B cell (primary cell): ENCODE results near the gene GRIP1. TPM values are rescaled to one million over a fixed set of nuclear protein-coding genes. Genes with fewer than 3 reads are reported as not detected.

Experiments
- ATAC-seq: fragments of 200-7000 bp; cut with Tn5 transposase; one replicate; pipeline ENCODE4 v1.10.0; 2021; ENCODE audit warnings: low read depth, mild to moderate bottlenecking, moderate number of reproducible peaks, moderate library complexity
- CTCF ChIA-PET: fragments of 350-600 bp; sonication (Branson Sonifier 250); formaldehyde crosslinking; loops from one replicate; lab custom pipeline; 2021; ENCODE audit warnings: antibody characterized with exemption, inconsistent platforms; lab: Charles Lee
- POLR2A ChIA-PET: fragments of 350-600 bp; sonication (Branson Sonifier 250); formaldehyde crosslinking; loops from one replicate; lab custom pipeline; 2021; ENCODE audit warnings: antibody characterized with exemption; lab: Charles Lee
- DNase-seq: peaks from one replicate; pipeline ENCODE4 v3.0.0; 2013
- H2AFZ ChIP-seq: 2 replicates; pipeline ENCODE4 v1.6.1; 2012; ENCODE audit warnings: mild to moderate bottlenecking, low read depth, low read length; ENCODE audit not compliant: insufficient read depth, poor library complexity, severe bottlenecking
- H3K27ac ChIP-seq, 2 donors: 1 replicate in 1 of 2; 2 replicates in 1 of 2; pipeline ENCODE4 v1.5.1; 2012 to 2013; ENCODE audit warnings: low read length in 2 of 2, mild to moderate bottlenecking in 2 of 2, moderate library complexity in 1 of 2
- H3K27me3 ChIP-seq, 4 experiments: fragments of 200-600 bp in 1 of 4; sonication (generic) in 1 of 4; replicated peaks in 1 of 4; 1 replicate in 2 of 4; 2 replicates in 2 of 4; pipeline versions ENCODE4 v1.6.1 to v1.7.0; 2013 to 2016; ENCODE audit warnings: low read length in 3 of 4, mild to moderate bottlenecking in 2 of 4, mixed read lengths in 1 of 4, moderate library complexity in 1 of 4; ENCODE audit not compliant: insufficient read depth in 4 of 4, control insufficient read depth in 3 of 4; ENCODE audit errors: control extremely low read depth in 1 of 4
- H3K36me3 ChIP-seq, 2 experiments: replicated peaks in 1 of 2; 1 replicate in 1 of 2; 2 replicates in 1 of 2; pipeline versions ENCODE4 v1.6.1 to v1.7.1; 2013; ENCODE audit warnings: low read length in 1 of 2; ENCODE audit not compliant: insufficient read depth in 2 of 2, control insufficient read depth in 1 of 2; ENCODE audit errors: control extremely low read depth in 1 of 2, extremely low read depth in 1 of 2
- H3K4me1 ChIP-seq, 2 donors: fragments of 200-600 bp in 1 of 2; sonication (generic) in 1 of 2; 1 replicate in 1 of 2; 2 replicates in 1 of 2; pipeline versions ENCODE4 v1.5.1 to v1.6.1; 2013 to 2017; ENCODE audit warnings: low read length in 2 of 2; ENCODE audit not compliant: control insufficient read depth in 2 of 2, insufficient read depth in 2 of 2
- H3K4me2 ChIP-seq: replicated peaks from 2 replicates; pipeline ENCODE3; 2012; ENCODE audit warnings: mild to moderate bottlenecking, low read depth, low read length; ENCODE audit not compliant: poor library complexity, severe bottlenecking
- H3K4me3 ChIP-seq, 5 experiments: fragments of 200-600 bp in 1 of 5; sonication (generic) in 1 of 5; 1 replicate in 3 of 5; 2 replicates in 2 of 5; pipeline versions ENCODE4 v1.5.1 to v1.7.0; 2011 to 2016; ENCODE audit warnings: low read length in 4 of 5, mild to moderate bottlenecking in 4 of 5, low read depth in 2 of 5, control low read depth in 1 of 5, moderate library complexity in 1 of 5; ENCODE audit not compliant: insufficient read depth in 1 of 5; ENCODE audit errors: control extremely low read depth in 1 of 5, extremely low read depth in 1 of 5
- H3K79me2 ChIP-seq: fragments of 200-600 bp; sonication (generic); one replicate; pipeline ENCODE4 v1.6.0; 2016; ENCODE audit warnings: low read length; ENCODE audit not compliant: control insufficient read depth, insufficient read depth
- H3K9ac ChIP-seq: fragments of 200-600 bp; sonication (generic); 2 replicates; pipeline ENCODE4 v1.6.1; 2017; ENCODE audit warnings: mild to moderate bottlenecking, low read length, moderate library complexity
- H3K9me3 ChIP-seq, 3 donors: one replicate each; pipeline versions ENCODE4 v1.6.1 to v1.7.1; 2013; ENCODE audit warnings: low read length in 2 of 3; ENCODE audit not compliant: control insufficient read depth in 2 of 3, insufficient read depth in 1 of 3; ENCODE audit errors: control extremely low read depth in 1 of 3
- H4K20me1 ChIP-seq: 2 replicates; pipeline ENCODE4 v1.6.0; 2012; ENCODE audit warnings: mild to moderate bottlenecking, low read length; ENCODE audit not compliant: insufficient read depth, control insufficient read depth, poor library complexity, severe bottlenecking
- H3K27ac Mint-ChIP-seq: one replicate; pipeline ENCODE4 v1.8.0; 2021; ENCODE audit warnings: mixed read lengths
- H3K27me3 Mint-ChIP-seq: one replicate; pipeline ENCODE4 v1.8.0; 2021; ENCODE audit warnings: mixed read lengths
- H3K4me1 Mint-ChIP-seq: one replicate; pipeline ENCODE4 v1.8.0; 2021; ENCODE audit warnings: mixed read lengths
- H3K4me3 Mint-ChIP-seq: one replicate; pipeline ENCODE4 v1.8.0; 2021; ENCODE audit warnings: mixed read lengths
- H3K9me3 Mint-ChIP-seq: one replicate; pipeline ENCODE4 v1.8.0; 2022; ENCODE audit warnings: mixed read lengths; ENCODE audit not compliant: insufficient read depth
- EZH2 ChIP-seq: IDR thresholded peaks from 2 replicates; pipeline ENCODE4 v1.6.1; 2012; ENCODE audit warnings: borderline replicate concordance, low read depth, mild to moderate bottlenecking, moderate library complexity, low read length; ENCODE audit not compliant: insufficient read depth, poor library complexity, severe bottlenecking
- WGBS: methylation state at CpG from one replicate; pipeline ENCODE4 v1.1.5; 2013; ENCODE audit warnings: missing lambda C conversion rate; ENCODE audit not compliant: insufficient coverage; 5-methylcytosine and 5-hydroxymethylcytosine counted together
- intact Hi-C: fragments of 100-400 bp; cut with micrococcal nuclease; formaldehyde crosslinking; loops from one replicate; pipeline ENCODE4 v1.10.0; 2022
- polyA plus RNA-seq: library from polyadenylated mRNA; depleted of rRNA; stranded (reverse); fragments of >200 nt; gene quantifications from 2 replicates; pipeline ENCODE4 v1.2.3, GENCODE V29; 2012
- total RNA-seq, 2 donors: library from RNA; stranded (reverse); fragments of 120-200 nt in 1 of 2; gene quantifications; 1 replicate in 1 of 2; 2 replicates in 1 of 2; pipeline versions ENCODE4 v1.2.3 to v1.2.4, GENCODE V29; 2013 to 2022
- TF ChIP-seq, protein P1 (sequence below): fragments of 200-600 bp; IDR thresholded peaks from one replicate; pipeline ENCODE4 v1.8.0; 2022; ENCODE audit warnings: antibody characterized with exemption, mild to moderate bottlenecking

GRIP1 gene
- total and polyA plus RNA-seq, 2 donors (not counting 1 experiment from before 2014, with no cell fraction given), result 0.22 TPM; not detected in 1

DNA sequence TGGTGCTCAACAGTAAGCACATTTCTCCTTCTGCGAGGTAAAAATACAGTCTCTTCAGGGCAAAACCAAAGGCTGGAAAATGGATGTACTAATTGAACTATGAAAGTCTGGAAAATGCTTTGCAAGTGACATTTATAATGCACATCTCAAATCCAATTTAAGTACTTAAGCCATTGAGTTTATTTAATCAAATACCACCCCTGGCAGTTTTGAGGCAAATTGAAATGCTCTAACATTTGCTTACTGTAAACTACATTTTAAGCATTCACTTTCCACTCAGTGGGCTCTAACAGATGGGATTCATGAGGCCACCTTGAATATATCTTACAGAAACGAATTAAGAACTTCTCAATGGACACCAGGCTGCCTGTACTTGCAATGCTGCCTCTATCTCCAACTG, 306.9 kb downstream of the GRIP1 start:
- Histone ChIP-seq H3K79me2 (no peaks in the 10 kb centered on the region), H3K4me1 (no peaks in the 10 kb centered on the region), H3K9ac (no peak overlapping the region), H3K4me3 (no peak overlapping the region), H3K27ac (no peak overlapping the region), H3K36me3 (no peaks in the 10 kb centered on the region), H4K20me1 (no peaks in the 10 kb centered on the region), H3K9me3 (no peaks in the 10 kb centered on the region), H3K27me3 (no peaks in the 10 kb centered on the region), H2AFZ (no peak overlapping the region), H3K4me2 (no peak overlapping the region)
- ATAC-seq, result no peak
- no CpG with 5 or more reads among the region's 2 CpGs for WGBS
- ChIA-PET CTCF (no interaction called here), POLR2A (no interaction called here)
- no peak for TF ChIP-seq EZH2
- TF ChIP-seq, protein P1, sequence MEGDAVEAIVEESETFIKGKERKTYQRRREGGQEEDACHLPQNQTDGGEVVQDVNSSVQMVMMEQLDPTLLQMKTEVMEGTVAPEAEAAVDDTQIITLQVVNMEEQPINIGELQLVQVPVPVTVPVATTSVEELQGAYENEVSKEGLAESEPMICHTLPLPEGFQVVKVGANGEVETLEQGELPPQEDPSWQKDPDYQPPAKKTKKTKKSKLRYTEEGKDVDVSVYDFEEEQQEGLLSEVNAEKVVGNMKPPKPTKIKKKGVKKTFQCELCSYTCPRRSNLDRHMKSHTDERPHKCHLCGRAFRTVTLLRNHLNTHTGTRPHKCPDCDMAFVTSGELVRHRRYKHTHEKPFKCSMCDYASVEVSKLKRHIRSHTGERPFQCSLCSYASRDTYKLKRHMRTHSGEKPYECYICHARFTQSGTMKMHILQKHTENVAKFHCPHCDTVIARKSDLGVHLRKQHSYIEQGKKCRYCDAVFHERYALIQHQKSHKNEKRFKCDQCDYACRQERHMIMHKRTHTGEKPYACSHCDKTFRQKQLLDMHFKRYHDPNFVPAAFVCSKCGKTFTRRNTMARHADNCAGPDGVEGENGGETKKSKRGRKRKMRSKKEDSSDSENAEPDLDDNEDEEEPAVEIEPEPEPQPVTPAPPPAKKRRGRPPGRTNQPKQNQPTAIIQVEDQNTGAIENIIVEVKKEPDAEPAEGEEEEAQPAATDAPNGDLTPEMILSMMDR, result no peak
- intact Hi-C loops, result no loop called here
- no peaks in the 10 kb centered on the region for H3K9me3 Mint-ChIP-seq
- H3K4me3 Mint-ChIP-seq, result no peak overlapping the region
- H3K4me1 Mint-ChIP-seq, result no peaks in the 10 kb centered on the region
- H3K27me3 Mint-ChIP-seq, result no peaks in the 10 kb centered on the region
- DNase-seq, result no peak
- no peak overlapping the region for H3K27ac Mint-ChIP-seq

DNA sequence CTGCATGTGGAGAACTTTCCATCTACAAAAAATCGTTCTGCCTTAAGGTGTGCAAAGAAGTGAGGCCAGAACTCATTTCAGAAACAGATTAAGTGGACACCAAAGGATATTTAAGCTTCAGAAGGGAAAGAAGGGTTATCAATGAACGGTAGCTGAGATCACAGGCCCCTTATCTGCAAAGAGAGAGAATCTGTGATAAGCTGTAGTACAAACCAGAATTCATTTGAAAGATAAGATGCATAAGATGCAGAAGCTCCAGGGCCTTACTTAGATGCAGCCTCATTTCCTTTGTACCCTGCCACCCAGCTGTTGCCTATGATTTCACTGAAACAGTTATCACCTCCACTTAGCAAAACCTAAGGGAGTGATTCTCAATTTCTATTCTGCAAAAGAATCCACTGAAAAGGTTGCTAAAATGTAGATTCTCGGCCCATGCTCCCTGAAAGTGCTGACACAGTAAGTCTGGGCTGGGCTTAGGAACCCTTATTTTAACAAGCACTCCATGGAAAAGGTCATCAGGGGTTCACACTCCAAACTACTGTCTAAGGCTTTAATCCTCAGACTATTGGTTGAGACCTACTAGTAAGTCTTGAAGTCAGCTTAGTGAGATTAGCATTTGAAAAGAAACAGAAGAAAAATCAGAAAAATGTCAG, 311.7 kb downstream of the GRIP1 start:
- Histone ChIP-seq H3K9ac (no peak overlapping the region), H3K36me3 (no peaks in the 10 kb centered on the region), H3K4me2 (no peak overlapping the region), H3K4me3 (no peak overlapping the region), H3K27ac (no peak overlapping the region), H3K9me3 (no peaks in the 10 kb centered on the region), H3K27me3 (no peaks in the 10 kb centered on the region), H3K4me1 (no peaks in the 10 kb centered on the region), H3K79me2 (no peaks in the 10 kb centered on the region), H2AFZ (no peak overlapping the region), H4K20me1 (no peaks in the 10 kb centered on the region)
- Mint-ChIP-seq H3K4me1 (no peaks in the 10 kb centered on the region), H3K9me3 (no peaks in the 10 kb centered on the region), H3K27me3 (no peaks in the 10 kb centered on the region), H3K27ac (no peak overlapping the region), H3K4me3 (no peak overlapping the region)
- intact Hi-C loops, result no loop called here
- ChIA-PET POLR2A (no interaction called here), CTCF (interaction anchor here (0.5 kb wide), 1 partner anchor 1832 kb away, joined by 4 read pairs; no protein-coding TSS in a partner anchor)
- no peak for TF ChIP-seq EZH2
- TF ChIP-seq, protein P1, result no peak
- DNase-seq (no peak), ATAC-seq (no peak)
- WGBS, result 33% methylated on average over 2 of the region's 3 CpGs
